ENCODE measurements around the gene PBX1. TPM values are rescaled to one million over a fixed set of nuclear protein-coding genes. Genes with fewer than 3 reads are reported as not detected.

Gene PBX1
- total and polyA plus RNA-seq, 2 of the 4 experiments (the other 2 are of a cell fraction), result 13.9 to 17.9 TPM

GRCh38 chr1:164777518-164777917, 218.5 kb downstream of the PBX1 start:
- Histone ChIP-seq H3K9ac (ENCODE audit: low read depth, low read length) (no peak overlapping the region), H3K79me1 (ENCODE audit: low read depth in 1 of 2, low read length in 2 of 2) (peaks cover 25 to 42% of the 10 kb centered on the region in 2 experiments), H2AFZ (replicated peaks; ENCODE audit: low read length, poor library complexity) (no peak overlapping the region), H3K36me3 (ENCODE audit: control insufficient read depth, insufficient read depth, low read length) (no peaks in the 10 kb centered on the region), H3K14ac (replicated peaks; ENCODE audit: low read depth, low read length) (no peak overlapping the region), H3K27me3 (ENCODE audit: control insufficient read depth, insufficient read depth, low read length) (no peaks in the 10 kb centered on the region), H2AK9ac (replicated peaks; ENCODE audit: low read depth, low read length, poor library complexity) (no peak overlapping the region), H3K4me2 (ENCODE audit: low read depth, low read length) (no peak overlapping the region), H3K9me3 (ENCODE audit: control insufficient read depth, insufficient read depth, low read length) (no peaks in the 10 kb centered on the region), H3K18ac (ENCODE audit: low read depth, low read length) (no peak overlapping the region), H4K8ac (ENCODE audit: low read depth in 2 of 2, low read length in 2 of 2) (no peak overlapping the region), H4K5ac (ENCODE audit: low read depth, low read length) (no peak overlapping the region), H2BK15ac (ENCODE audit: low read depth, low read length) (no peak overlapping the region), H3K4me3 (ENCODE audit: insufficient read depth, low read depth, low read length) (no peak overlapping the region), H4K20me1 (ENCODE audit: insufficient read depth, low read length) (no peaks in the 10 kb centered on the region), H3K4me1 (ENCODE audit: control insufficient read depth, insufficient read depth, low read length) (peaks cover 34% of the 10 kb centered on the region), H2BK5ac (ENCODE audit: low read depth, low read length, poor library complexity, severe bottlenecking) (no peak overlapping the region), H3K23ac (ENCODE audit: low read depth, low read length) (no peak overlapping the region), H2AK5ac (ENCODE audit: low read depth, low read length) (no peak overlapping the region), H2BK120ac (ENCODE audit: low read depth, low read length) (no peak overlapping the region), H2BK20ac (ENCODE audit: low read depth, low read length) (no peak overlapping the region), H4K91ac (ENCODE audit: insufficient read depth, low read depth, low read length) (no peak overlapping the region), H3K9me1 (ENCODE audit: insufficient read depth, low read length) (peaks cover 23% of the 10 kb centered on the region), H3K27ac (ENCODE audit: insufficient read depth, low read length) (no peak overlapping the region), H3K56ac (ENCODE audit: extremely low read depth, insufficient read depth, low read length) (no peak overlapping the region), H3K4ac (ENCODE audit: low read depth, low read length) (no peak overlapping the region)
- BruUV-seq (replicated peaks), result no TSS peak
- dilution Hi-C loops (cut with HindIII; ENCODE audit: low sequenced_read_pairs, unreplicated experiment), result no loop called here
- ATAC-seq (ENCODE audit: low read depth) (no peak), DNase-seq (no peak)
- POLR2A ChIA-PET (ENCODE audit: unreplicated experiment), result no interaction called here
- CTCF ChIA-PET, result interaction anchor here (0.7 to 1.4 kb wide), 2 partner anchors 11 to 12 kb away, joined by 3 read pairs; no protein-coding TSS in a partner anchor
- intact Hi-C loops (cut with micrococcal nuclease), result no loop called here
- no peak for TF ChIP-seq RCOR1 (IDR thresholded peaks at IDR 0.05; ENCODE audit: insufficient replicate concordance, low read length)
- TF ChIP-seq BHLHE40 (IDR thresholded peaks at IDR 0.05; ENCODE audit: low read depth, low read length), result no peak
- no peak for TF ChIP-seq MAZ (IDR thresholded peaks at IDR 0.05; ENCODE audit: borderline replicate concordance, low read depth, low read length)
- TF ChIP-seq RAD21 (IDR thresholded peaks at IDR 0.05; ENCODE audit: low read length), result no peak
- TF ChIP-seq MXI1 (IDR thresholded peaks at IDR 0.05; ENCODE audit: borderline replicate concordance, low read depth, low read length), result no peak
- no peak for TF ChIP-seq MAFK (IDR thresholded peaks at IDR 0.05; ENCODE audit: low read depth, low read length)
- no peak for TF ChIP-seq RFX5 (IDR thresholded peaks at IDR 0.05; ENCODE audit: low read depth, low read length)
- TF ChIP-seq CTCF (conservative IDR thresholded peaks at IDR 0.05; ENCODE audit: low read depth, low read length), result no peak
- 100% methylated on average over 1 of the region's 2 CpGs; no CpG with 5 or more reads in 1 of the 2 experiments for WGBS, 2 experiments (ENCODE audit: extremely low coverage in 2 of 2, insufficient read length in 1 of 2)
- in situ Hi-C loops (cut with MboI; ENCODE audit: low sequenced_read_pairs), result no loop called here
